Activated CD4-positive, alpha-beta T cell treated with anti-CD3 and anti-CD28 coated beads for 4 hours (primary cell): ENCODE data around the gene SLC50A1.
A peak's percentile ranks its signal among the peaks of the same experiment; 100 is the strongest.

Experiments used
- DNase-seq, 2 donors: peaks; one replicate each; pipeline ENCODE4 v3.0.0-alpha.2; 2020

The SLC50A1 gene

DNA sequence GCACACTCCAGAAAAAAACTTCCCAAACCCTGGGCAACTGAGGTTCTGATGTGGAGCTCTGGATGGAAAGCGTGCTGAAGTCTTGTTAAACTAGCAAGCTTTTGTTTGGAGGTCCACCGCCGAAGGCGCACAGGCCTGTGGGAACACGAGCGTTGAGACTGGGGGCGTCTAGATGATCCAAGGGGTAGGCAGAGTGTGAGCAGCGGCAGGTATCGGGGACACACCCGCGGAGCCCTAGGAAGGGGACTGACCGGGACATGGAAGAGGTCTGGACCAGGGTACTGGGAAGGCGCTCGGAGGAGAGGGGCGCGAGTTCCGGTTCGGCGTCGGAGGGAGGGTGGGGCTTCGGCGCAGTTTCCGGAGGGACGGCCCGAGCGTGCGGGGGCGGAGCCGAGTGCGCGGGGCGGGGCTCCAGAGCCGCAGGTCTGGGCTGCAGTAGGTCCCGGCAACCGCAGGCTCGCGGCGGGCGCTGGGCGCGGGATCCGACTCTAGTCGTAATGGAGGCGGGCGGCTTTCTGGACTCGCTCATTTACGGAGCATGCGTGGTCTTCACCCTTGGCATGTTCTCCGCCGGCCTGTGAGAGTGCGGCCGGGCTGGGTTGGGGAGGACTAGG is at the start of gene SLC50A1:
Gene SLC50A1, plus strand, starts transcription at position 438 of the 614 bp plus-strand sequence. Its CDS starts 60 bp downstream, at position 498.
- DNase-seq: peak; percentile 86 to 89

- DNase-seq: peak; percentile 66 to 76
Measured at GRCh38 chr1:155086128-155086741, 49.4 kb upstream of the SLC50A1 start.

- no peak for DNase-seq
Measured at GRCh38 chr1:155086856-155087535, 48.7 kb upstream of the SLC50A1 start.

- peak; percentile 71 to 81 for DNase-seq
Measured at GRCh38 chr1:155091071-155092051, 44.3 kb upstream of the SLC50A1 start.

- DNase-seq: no peak
Measured at GRCh38 chr1:155092131-155092530, 43.5 kb upstream of the SLC50A1 start.

GRCh38 chr1:155092641-155093040 is 43.0 kb upstream of the SLC50A1 start:
- DNase-seq: no peak

- DNase-seq: no peak
Measured at GRCh38 chr1:155093911-155094621, 41.6 kb upstream of the SLC50A1 start.

DNA sequence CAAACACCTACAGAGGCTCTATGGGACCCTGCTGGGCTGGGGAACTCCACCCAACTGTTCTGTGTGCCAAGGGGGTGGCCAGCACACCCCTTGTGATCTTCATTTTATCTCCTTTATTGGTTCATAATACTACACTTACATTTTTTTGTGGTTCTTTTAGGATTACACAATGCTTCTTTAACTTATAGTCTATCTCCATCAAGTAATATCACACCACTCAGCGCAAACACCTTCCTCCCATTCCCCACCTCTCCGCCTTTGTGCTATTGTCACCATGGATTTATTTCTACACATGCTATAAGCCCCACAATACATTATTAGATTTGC is 41.1 kb upstream of the SLC50A1 start:
- DNase-seq: no peak

- DNase-seq: no peak
Measured at GRCh38 chr1:155099331-155099730, 36.3 kb upstream of the SLC50A1 start.

GRCh38 chr1:155103325-155103724 is 32.3 kb upstream of the SLC50A1 start:
- DNase-seq: no peak

- no peak for DNase-seq
Measured at GRCh38 chr1:155104605-155105534, 30.8 kb upstream of the SLC50A1 start.

DNA sequence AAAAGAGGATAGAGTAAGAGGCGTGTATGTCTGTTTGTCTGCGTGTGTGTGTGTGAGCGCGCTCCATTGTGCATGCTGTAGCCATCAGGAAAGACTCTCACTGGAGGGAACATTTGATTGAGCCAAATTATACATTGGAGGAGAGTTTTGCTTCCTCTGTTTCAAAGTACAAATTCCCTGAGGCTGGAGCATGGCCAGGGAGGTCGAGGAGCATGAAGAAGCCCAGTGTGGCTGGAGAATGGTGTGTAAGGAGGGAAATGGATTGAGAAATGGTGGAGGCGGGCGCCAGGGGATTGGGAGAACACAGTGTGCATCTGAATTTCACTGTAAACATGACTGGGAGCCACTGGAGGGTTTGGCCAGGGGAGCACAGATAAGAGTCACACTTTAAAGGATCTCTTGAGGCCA is 30.0 kb upstream of the SLC50A1 start:
- DNase-seq: no peak

- no peak for DNase-seq
Measured at GRCh38 chr1:155106862-155107261, 28.8 kb upstream of the SLC50A1 start.

- DNase-seq: no peak
Measured at GRCh38 chr1:155107309-155108264, 28.1 kb upstream of the SLC50A1 start.

GRCh38 chr1:155108296-155108695 is 27.4 kb upstream of the SLC50A1 start:
- no peak for DNase-seq

DNA sequence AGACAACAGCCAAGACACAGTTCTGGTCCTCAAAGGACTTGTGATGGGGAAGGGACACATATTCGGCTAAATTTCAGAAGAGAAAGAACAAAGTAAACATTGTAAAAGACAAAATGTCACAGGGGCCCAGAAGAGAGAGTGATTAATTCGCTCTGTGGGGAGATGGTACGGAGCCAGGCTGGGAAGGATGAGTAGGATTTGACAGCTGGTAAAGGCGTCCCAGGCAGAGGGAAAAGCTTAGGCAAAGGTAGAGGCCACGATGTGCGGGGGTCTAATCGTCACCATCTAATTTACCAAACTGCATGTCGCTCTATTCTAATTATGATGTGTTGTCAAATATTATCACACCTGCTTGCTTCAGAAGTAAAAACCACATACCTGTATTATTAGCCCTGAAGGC is 25.3 kb upstream of the SLC50A1 start:
- DNase-seq: no peak

GRCh38 chr1:155110826-155111225 is 24.8 kb upstream of the SLC50A1 start:
- DNase-seq: no peak

DNA sequence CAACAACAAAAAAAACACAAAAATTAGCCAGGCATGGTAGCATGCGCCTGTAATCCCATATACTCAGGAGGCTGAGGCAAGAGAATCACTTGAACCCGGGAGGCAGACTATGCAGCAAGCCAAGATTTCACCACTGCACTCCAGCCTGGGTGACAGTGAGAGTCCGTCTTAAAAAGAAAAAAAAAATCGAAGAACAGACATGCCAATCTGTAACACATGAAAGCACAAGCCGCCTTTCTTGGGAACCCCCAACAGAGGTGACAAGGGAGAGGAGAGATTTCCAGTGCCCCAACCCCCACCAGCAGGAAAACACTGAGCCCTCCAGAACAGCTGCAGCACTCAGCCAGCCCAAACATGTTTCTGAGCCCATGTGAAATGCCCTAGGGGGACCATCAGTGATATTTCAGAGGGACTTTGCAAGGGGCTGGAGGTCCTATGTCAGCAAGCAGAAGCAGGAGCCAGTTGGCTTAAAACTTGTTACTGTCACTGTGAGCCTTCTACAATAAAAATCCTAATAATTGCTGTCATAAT is 22.1 kb upstream of the SLC50A1 start:
- DNase-seq: no peak

GRCh38 chr1:155116113-155116764 is 19.4 kb upstream of the SLC50A1 start:
- no peak for DNase-seq
